Hepatocyte (in vitro differentiated cells): Measurements from ENCODE around the gene ILDR2. TPM values are rescaled to one million over a fixed set of nuclear protein-coding genes. Genes with fewer than 3 reads are reported as not detected.

Experiments used
- DNase-seq: peaks from one replicate; pipeline ENCODE4 v3.0.0-alpha.2; 2016; ENCODE audit warnings: low spot score
- H2AFZ ChIP-seq: fragments of 200-600 bp; sonication (generic); 2 replicates; pipeline ENCODE4 v1.6.0; 2016; ENCODE audit warnings: antibody characterized with exemption, mild to moderate bottlenecking
- H3K27ac ChIP-seq: fragments of 200-600 bp; sonication (generic); 2 replicates; pipeline ENCODE4 v1.5.1; 2016; ENCODE audit warnings: mild to moderate bottlenecking
- H3K27me3 ChIP-seq: fragments of 200-600 bp; sonication (generic); 2 replicates; pipeline ENCODE4 v1.6.1; 2016
- H3K36me3 ChIP-seq: fragments of 200-600 bp; sonication (generic); replicated peaks from 2 replicates; pipeline ENCODE4 v1.5.1; 2016; ENCODE audit warnings: low read depth; ENCODE audit not compliant: insufficient read depth
- H3K4me1 ChIP-seq: fragments of 200-600 bp; sonication (generic); 2 replicates; pipeline ENCODE4 v1.5.1; 2016; ENCODE audit warnings: mild to moderate bottlenecking, moderate library complexity; ENCODE audit not compliant: insufficient read depth
- H3K4me2 ChIP-seq: fragments of 200-600 bp; sonication (generic); 2 replicates; pipeline ENCODE4 v1.6.0; 2016
- H3K4me3 ChIP-seq: fragments of 200-600 bp; sonication (generic); 2 replicates; pipeline ENCODE4 v1.5.1; 2016; ENCODE audit warnings: mild to moderate bottlenecking
- H3K79me2 ChIP-seq: fragments of 200-600 bp; sonication (generic); 2 replicates; pipeline ENCODE4 v1.6.0; 2017; ENCODE audit warnings: mild to moderate bottlenecking
- H3K9me2 ChIP-seq: fragments of 200-600 bp; sonication (generic); replicated peaks from 2 replicates; pipeline ENCODE4 v1.6.0; 2017; ENCODE audit warnings: mild to moderate bottlenecking; ENCODE audit not compliant: insufficient read depth
- H3K9me3 ChIP-seq: fragments of 200-600 bp; sonication (generic); 2 replicates; pipeline ENCODE4 v1.5.1; 2016; ENCODE audit warnings: low read depth, mild to moderate bottlenecking
- H4K20me1 ChIP-seq: fragments of 200-600 bp; sonication (generic); 2 replicates; pipeline ENCODE4 v1.6.0; 2016; ENCODE audit warnings: mild to moderate bottlenecking; ENCODE audit not compliant: insufficient read depth, poor library complexity, severe bottlenecking
- EZH2 ChIP-seq: fragments of 200-600 bp; sonication (generic); IDR thresholded peaks from 2 replicates; pipeline ENCODE4 v1.6.1; 2016; ENCODE audit warnings: antibody characterized with exemption, mild to moderate bottlenecking, borderline replicate concordance
- EZH2phosphoT487 ChIP-seq: fragments of 200-600 bp; sonication (generic); IDR thresholded peaks from one replicate; pipeline ENCODE4 v1.6.1; 2018; ENCODE audit warnings: antibody characterized with exemption, mild to moderate bottlenecking, low read depth, moderate library complexity; ENCODE audit not compliant: unreplicated experiment, severe bottlenecking
- WGBS: methylation state at CpG from one replicate; pipeline ENCODE4 v1.1.6; 2016; ENCODE audit warnings: low lambda C conversion rate; ENCODE audit errors: missing lambda C conversion rate; 5-methylcytosine and 5-hydroxymethylcytosine counted together
- polyA plus RNA-seq: library from polyadenylated mRNA; unstranded; fragments of >200 nt; fragmentation: Nextera tagmentation; extraction: Ambion mirVana; gene quantifications from 2 replicates; pipeline ENCODE4 v1.2.1, GENCODE V29; 2016
- total RNA-seq: library from RNA; depleted of rRNA; stranded (reverse); fragments of >200 nt; gene quantifications from 2 replicates; pipeline ENCODE4 v1.2.3, GENCODE V29; 2014
- TF ChIP-seq, protein P1 (sequence below): fragments of 200-600 bp; sonication (generic); IDR thresholded peaks from 2 replicates; pipeline ENCODE4 v1.5.1; 2016; ENCODE audit warnings: antibody characterized with exemption, mild to moderate bottlenecking; ENCODE audit not compliant: poor library complexity

ILDR2 gene
- total and polyA plus RNA-seq, 2 experiments from 2014 or later: 1.6 to 3.4 TPM

DNA sequence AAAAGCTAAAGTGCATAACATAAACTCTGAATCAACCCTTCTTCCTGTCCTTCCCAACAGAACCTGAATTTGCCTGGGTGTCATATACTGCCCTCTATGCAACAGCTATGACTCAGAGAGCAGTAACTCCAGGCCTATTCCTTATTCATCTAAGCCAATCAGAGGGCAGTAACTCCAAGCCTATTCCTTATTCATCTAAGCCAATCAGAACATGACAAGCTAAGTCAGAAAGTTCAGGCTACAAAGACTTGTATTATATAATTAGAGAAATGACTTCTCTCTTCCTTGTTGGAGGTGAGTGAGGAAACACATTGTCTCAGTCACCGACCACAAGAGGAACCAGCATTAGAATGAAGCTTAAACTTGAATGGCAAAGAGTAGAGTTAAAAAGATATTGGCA is 73.1 kb downstream of the ILDR2 start:
- WGBS: 94% methylated on average over 1 of the region's 1 CpG
- Histone ChIP-seq H4K20me1 (no peaks in the 10 kb centered on the region), H3K4me3 (no peak overlapping the region), H3K27me3 (no peaks in the 10 kb centered on the region), H3K27ac (no peak overlapping the region), H3K4me1 (no peaks in the 10 kb centered on the region), H3K4me2 (no peak overlapping the region), H3K9me2 (no peaks in the 10 kb centered on the region), H2AFZ (no peak overlapping the region), H3K36me3 (no peaks in the 10 kb centered on the region), H3K9me3 (no peaks in the 10 kb centered on the region), H3K79me2 (no peaks in the 10 kb centered on the region)
- no peak for DNase-seq
- no peak for TF ChIP-seq EZH2phosphoT487

DNA sequence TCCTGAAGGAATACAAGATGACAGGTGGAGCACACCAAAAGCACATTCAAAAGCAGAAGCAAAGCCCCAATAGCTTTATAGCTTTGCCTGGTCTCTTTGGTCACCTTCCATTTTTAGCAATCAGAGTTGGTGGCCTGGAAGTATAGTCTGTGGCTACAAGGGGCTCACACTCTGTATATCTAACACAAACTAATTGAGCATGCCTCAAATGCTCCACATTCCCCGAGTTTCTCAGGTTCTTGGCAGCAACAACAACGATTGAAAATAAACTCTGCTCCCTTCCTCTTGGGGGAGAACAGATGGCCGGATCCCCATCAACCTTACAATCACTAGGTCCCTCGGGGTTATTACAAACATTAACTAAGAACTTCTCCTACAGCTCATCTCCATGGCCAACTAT is 74.4 kb downstream of the ILDR2 start:
- TF ChIP-seq, protein P1, sequence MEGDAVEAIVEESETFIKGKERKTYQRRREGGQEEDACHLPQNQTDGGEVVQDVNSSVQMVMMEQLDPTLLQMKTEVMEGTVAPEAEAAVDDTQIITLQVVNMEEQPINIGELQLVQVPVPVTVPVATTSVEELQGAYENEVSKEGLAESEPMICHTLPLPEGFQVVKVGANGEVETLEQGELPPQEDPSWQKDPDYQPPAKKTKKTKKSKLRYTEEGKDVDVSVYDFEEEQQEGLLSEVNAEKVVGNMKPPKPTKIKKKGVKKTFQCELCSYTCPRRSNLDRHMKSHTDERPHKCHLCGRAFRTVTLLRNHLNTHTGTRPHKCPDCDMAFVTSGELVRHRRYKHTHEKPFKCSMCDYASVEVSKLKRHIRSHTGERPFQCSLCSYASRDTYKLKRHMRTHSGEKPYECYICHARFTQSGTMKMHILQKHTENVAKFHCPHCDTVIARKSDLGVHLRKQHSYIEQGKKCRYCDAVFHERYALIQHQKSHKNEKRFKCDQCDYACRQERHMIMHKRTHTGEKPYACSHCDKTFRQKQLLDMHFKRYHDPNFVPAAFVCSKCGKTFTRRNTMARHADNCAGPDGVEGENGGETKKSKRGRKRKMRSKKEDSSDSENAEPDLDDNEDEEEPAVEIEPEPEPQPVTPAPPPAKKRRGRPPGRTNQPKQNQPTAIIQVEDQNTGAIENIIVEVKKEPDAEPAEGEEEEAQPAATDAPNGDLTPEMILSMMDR: no peak
- TF ChIP-seq EZH2phosphoT487 (no peak), EZH2 (no peak)
- Histone ChIP-seq H3K9me2 (no peaks in the 10 kb centered on the region), H3K4me2 (no peak overlapping the region), H2AFZ (no peak overlapping the region), H3K4me1 (no peaks in the 10 kb centered on the region), H3K9me3 (no peaks in the 10 kb centered on the region), H3K36me3 (no peaks in the 10 kb centered on the region), H3K4me3 (no peak overlapping the region), H3K27ac (no peak overlapping the region), H4K20me1 (no peaks in the 10 kb centered on the region), H3K79me2 (no peaks in the 10 kb centered on the region), H3K27me3 (no peaks in the 10 kb centered on the region)
- 52% methylated on average over 4 of the region's 4 CpGs for WGBS
- DNase-seq: no peak

DNA sequence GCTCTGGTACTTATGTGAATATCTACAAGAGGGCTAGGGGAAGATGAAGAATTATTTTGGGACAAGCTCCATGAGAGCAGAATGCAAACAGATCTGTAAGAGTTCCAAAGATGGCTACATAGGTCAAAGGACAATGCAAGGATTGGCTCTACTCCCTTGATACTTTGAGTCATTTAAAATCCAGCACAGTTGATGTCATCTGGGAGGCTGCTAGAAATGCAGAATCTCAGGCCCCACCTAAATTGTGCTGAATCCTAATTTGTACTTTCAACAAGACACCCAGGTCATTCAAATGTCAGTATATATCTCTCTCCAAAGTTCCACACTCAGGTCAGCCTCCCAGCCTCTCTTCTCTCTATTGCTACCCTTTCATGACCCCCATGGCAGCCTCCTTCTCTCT is 75.6 kb downstream of the ILDR2 start:
- Histone ChIP-seq H3K9me3 (no peaks in the 10 kb centered on the region), H2AFZ (no peak overlapping the region), H3K79me2 (no peaks in the 10 kb centered on the region), H3K27me3 (peaks cover under 1% of the 10 kb centered on the region), H3K4me3 (no peak overlapping the region), H3K9me2 (no peaks in the 10 kb centered on the region), H3K4me2 (no peak overlapping the region), H3K36me3 (no peaks in the 10 kb centered on the region), H4K20me1 (no peaks in the 10 kb centered on the region), H3K4me1 (no peaks in the 10 kb centered on the region), H3K27ac (no peak overlapping the region)
- no peak for DNase-seq
- TF ChIP-seq, protein P1: no peak
- TF ChIP-seq EZH2: no peak
- no peak for TF ChIP-seq EZH2phosphoT487

DNA sequence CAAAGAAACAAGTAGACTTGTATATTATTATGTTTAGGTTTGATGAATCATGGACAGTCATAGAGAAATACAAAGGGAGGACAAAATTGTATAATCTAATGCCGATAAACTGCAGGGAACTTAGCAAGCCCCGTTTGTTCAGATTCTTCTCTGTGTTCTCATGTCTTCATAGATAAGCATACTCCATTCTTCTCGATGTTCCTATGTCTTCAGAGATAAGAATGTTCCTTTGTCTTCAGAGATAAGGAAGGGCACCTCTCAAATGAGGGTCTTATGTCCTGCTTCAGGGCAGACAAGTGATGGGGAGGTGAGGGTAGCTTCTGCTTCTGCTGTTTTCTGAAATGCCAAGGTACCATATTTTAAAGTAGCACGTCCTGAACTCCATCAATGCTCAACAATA is 79.6 kb downstream of the ILDR2 start:
- H3K36me3 ChIP-seq: no peaks in the 10 kb centered on the region
- H3K27me3 ChIP-seq: peaks cover 14% of the 10 kb centered on the region

More for the DNA sequence above, 79.6 kb downstream of the ILDR2 start:
- no peak overlapping the region for H3K4me2 ChIP-seq
- H4K20me1 ChIP-seq: no peaks in the 10 kb centered on the region
- WGBS: 64% methylated on average over 4 of the region's 4 CpGs
- no peak overlapping the region for H2AFZ ChIP-seq
- no peaks in the 10 kb centered on the region for H3K9me2 ChIP-seq
- TF ChIP-seq, protein P1: no peak
- TF ChIP-seq EZH2phosphoT487: no peak
- TF ChIP-seq EZH2: no peak
- DNase-seq: no peak
- no peak overlapping the region for H3K4me3 ChIP-seq
- H3K9me3 ChIP-seq: no peaks in the 10 kb centered on the region
- H3K27ac ChIP-seq: no peak overlapping the region
- H3K79me2 ChIP-seq: no peaks in the 10 kb centered on the region
- H3K4me1 ChIP-seq: no peaks in the 10 kb centered on the region
